GM15510 (cell line): ENCODE data around the gene TAPT1.

ENCODE experiments used
- POLR2A ChIP-seq: IDR thresholded peaks from 3 replicates; pipeline ENCODE4 v1.6.1; 2011; ENCODE audit warnings: borderline replicate concordance; ENCODE audit not compliant: insufficient read length; ENCODE audit errors: extremely low read depth

TAPT1 gene

GRCh38 chr4:16230308-16230707 lies 4.0 kb upstream of the TAPT1 start:
- no peak for TF ChIP-seq POLR2A

GRCh38 chr4:16229604-16230003 lies 3.3 kb upstream of the TAPT1 start:
- TF ChIP-seq POLR2A = no peak

DNA sequence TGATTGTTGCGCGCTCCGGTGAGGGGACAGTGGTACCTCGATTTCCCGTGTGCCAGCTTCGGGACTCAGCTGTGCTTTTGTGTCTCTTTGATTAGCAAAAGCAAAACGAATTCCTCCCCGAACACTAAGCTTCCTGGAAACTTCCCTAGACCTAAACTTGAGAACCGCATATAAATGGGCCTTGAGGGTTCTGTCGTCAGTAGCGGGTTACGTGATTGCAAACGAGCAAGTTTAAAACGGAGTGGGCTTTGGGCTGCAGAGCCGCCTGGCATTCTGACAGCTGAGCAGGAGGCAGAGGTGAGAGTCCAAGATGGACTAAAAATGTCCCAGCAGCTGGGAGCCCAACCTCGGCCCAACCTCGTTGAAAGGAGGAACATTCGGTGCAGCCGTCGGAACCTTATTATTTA lies 1.2 kb upstream of the TAPT1 start:
- no peak for TF ChIP-seq POLR2A

GRCh38 chr4:16226816-16227461 lies 668 bp upstream of the TAPT1 start:
- TF ChIP-seq POLR2A = no peak

DNA sequence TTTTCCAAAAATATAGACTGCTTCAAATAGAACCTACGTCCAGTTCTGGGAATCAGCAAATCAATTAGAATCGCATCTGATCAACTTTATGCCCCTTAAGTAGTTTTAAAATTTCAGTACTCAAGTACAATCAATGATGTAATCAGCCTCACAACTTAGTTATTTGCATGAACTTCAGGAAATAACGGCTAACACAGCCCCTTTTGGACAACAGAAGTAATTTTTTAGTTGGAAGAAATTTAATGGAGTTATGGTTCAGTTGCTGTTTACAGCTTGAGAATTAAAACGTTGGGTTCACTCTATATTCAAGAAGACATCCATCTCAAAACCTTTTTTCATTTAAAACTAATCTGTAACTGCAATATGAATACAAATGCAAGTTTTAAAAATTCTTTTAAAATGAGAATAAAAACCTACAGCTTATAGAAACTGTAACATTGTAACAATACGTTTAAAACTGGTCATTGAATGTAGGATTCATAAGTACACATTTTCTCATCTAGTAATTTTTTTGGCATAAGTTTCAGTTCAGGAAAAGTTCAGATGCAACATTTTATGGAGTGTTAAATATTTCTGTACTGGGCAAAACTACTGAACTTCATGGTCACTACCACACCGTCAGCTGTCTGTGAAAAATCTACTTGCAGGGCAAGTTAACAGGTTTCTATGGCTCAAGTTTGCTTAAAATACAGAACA lies 956 bp downstream of the TAPT1 start:
- TF ChIP-seq POLR2A = no peak

DNA sequence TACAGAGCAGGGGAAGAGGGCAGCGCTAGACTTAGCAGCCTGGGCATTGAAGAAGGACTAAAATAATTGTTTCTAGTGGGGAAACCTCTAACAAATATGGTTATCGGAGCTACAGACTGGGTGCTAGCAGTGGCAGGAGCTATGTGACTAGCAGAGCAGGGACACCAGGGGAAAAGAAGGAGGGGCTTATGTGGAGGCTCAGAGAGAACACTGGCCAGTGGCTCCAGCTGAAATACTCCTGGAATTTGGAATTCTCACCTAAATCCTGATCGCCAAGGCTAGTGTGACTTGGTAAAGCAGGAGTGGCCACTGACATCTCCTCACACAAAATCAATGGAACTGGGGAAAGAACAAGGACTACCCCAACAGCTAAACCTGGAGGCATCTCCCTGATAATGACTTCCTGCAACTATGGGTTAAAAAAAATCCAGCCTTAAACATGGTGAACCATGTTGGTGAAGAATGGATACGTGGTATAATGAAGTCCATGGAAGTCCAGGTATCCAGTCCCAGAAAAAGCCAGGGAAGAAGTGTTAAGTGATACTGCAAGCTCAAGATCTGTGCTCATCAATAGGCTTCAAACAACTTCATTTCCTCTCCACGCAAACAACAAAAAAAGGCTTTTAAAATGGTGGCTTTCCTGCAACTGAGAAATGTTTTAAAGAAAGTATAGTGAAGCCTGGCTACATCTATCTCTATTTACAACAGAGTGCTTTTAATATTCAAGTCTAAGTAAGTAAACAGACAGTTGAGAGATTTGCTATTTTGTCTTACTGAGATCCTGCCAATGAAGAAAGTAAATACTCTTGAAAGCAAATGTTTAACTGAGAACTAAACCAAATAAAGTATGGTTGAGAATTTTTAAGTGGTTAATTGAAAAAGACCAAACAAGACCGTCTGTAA lies 1.8 kb downstream of the TAPT1 start:
- TF ChIP-seq POLR2A = no peak

GRCh38 chr4:16222957-16223527 lies 3.2 kb downstream of the TAPT1 start:
- no peak for TF ChIP-seq POLR2A

DNA sequence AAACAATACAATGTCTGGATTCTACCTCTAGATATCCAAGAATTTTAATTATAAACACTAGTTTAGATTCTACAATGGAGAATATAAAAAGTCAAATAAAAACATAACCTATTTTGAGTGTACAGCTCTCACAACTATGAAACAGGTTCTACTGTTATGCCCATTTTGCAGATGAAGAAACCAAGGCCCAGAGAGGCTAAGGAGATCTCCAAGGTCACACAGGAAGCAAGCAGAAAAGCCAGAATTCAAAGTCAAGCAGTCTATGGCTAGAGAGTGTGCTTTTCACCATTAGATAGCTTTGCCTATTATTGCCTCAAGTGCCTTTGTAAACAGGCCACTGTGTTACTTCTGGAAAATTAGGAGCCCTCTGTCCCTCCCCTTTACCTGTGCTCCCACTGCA lies 7.3 kb downstream of the TAPT1 start:
- no peak for TF ChIP-seq POLR2A

GRCh38 chr4:16217300-16218051 lies 8.8 kb downstream of the TAPT1 start:
- TF ChIP-seq POLR2A = no peak

DNA sequence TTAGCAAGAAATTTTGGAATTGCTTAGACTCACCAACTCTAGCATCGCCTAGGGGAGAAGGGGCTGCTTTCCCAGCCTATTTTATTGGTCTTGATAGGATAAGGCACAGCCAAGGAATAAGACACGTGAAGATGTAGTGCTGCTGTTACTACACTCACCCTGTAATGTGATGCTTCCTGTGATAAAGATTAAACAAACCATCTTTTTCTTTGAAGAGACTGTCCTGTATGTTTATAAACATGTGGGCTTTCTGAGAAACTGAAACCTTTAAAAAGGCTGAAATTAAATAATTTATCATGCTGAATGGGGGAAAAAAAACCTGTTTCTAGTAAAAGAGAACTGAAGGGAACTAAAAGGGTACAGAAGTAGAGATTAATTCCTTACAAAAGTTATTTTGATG lies 13.2 kb downstream of the TAPT1 start:
- TF ChIP-seq POLR2A = no peak

GRCh38 chr4:16212138-16212782 lies 14.0 kb downstream of the TAPT1 start:
- no peak for TF ChIP-seq POLR2A

DNA sequence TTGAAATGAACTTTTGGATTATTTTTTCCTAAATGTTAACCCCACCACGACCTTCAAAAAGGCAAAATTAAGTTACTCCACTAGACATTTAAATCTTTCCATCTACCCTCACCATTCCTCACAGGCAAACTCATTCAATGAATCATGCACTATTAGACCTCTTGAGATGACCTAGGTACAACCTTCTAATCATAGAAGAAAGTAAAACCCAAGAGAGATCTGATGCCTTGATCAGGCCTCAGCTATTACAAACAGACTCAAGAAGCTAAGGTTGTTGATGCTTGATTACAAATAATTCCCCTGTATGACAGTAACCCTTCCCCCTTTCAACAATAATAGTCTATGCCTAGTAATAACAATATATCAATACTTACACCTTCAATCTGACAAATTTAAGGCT lies 18.9 kb downstream of the TAPT1 start:
- no peak for TF ChIP-seq POLR2A

GRCh38 chr4:16206848-16207247 lies 19.4 kb downstream of the TAPT1 start:
- TF ChIP-seq POLR2A = no peak

GRCh38 chr4:16206301-16206700 lies 20.0 kb downstream of the TAPT1 start:
- no peak for TF ChIP-seq POLR2A

DNA sequence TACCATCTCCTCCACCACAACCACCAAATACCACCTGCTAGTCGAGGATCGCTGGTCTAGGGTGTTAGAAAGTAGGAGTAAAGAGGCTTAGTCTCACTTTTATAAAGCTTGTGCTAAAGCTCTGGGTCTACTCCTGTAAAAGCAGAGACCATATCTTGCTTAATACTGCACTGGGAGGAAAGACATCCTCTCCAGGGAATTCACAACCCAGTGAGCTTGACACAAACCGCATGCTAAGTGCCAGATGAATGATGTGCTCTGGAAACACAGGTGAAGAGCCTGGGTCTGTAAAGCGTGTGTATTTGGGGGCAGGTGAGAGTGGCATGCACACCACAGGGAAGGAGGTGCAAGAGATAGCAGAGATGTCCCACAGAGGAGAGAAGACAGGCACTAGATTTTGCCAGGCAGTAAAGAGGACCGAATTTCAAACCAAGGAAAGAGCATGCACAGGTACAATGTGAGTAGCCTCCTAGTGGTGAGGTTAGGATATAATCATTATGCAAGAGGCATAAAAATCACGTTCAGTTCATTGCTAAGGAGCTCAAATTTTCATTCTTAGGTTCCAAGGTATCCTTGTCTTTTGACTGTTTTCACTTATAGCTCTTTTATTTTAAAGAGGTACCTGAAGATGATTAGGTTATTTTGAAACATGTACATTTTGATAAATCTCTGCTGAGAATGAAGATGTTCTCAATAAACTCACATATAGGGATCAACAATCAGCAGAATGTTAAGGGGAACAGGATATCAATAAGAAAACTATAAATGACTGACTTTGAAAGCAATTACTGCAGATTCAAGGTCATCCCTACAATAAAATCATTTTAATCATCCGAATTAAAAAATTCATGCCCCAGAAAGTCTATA lies 20.7 kb downstream of the TAPT1 start:
- TF ChIP-seq POLR2A = no peak
